ENCODE measurements around the gene LGALS4.
"Not testable (repeated sequence)": the region's sequence is repeated elsewhere in the genome, so short reads cannot be mapped to it uniquely, and the experiment has no call there.

LGALS4 gene

DNA sequence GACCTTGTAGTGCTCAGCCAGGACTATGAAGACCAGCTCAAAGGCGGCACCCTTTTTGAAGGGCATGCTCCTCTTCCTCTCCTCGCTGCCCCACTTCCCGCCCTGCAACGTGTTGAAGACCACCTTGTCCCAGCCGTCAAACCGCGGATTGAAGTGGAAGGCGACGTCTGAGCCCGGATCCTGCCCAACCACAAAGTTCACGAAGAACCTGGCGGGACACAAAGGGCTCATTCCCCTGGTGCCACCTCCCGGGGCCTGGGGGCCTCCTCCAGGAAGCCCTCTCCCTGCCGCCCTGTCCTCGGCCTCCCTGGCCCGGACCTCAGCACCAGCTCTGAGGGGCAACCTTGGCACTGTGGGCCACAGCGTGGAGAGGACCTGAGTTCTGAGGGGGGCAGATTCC lies 4.0 kb downstream of the LGALS4 start:
- no peaks in the 10 kb centered on the region for H3K4me1 ChIP-seq (ENCODE audit: control extremely low read depth in 1 of 4, control insufficient read depth in 4 of 4, insufficient read depth in 4 of 4, low read length in 3 of 4)
- ChIA-PET CTCF (interaction anchor here (0.6 to 1.3 kb wide), 2 partner anchors 11 to 12 kb away, joined by 3 read pairs; no protein-coding TSS in a partner anchor), POLR2A (interaction anchor here (1.2 kb wide), 1 partner anchor 12 kb away, joined by 5 read pairs; no protein-coding TSS in a partner anchor)
- no peaks in the 10 kb centered on the region for H3K36me3 ChIP-seq (ENCODE audit: control insufficient read depth in 4 of 4, insufficient read depth in 4 of 4, low read length in 3 of 4)
- WGBS (ENCODE audit: insufficient coverage) = 94% methylated on average over 14 of the region's 17 CpGs
- H3K27ac ChIP-seq (ENCODE audit: insufficient read depth in 1 of 2, low read depth in 1 of 2, low read length in 2 of 2, poor library complexity in 1 of 2, severe bottlenecking in 2 of 2) = no peak overlapping the region
- no peak for DNase-seq
- H3K27me3 ChIP-seq (replicated peaks in 2 of 5; ENCODE audit: control insufficient read depth in 4 of 5, insufficient read depth in 5 of 5, low read length in 4 of 5) = no peaks in the 10 kb centered on the region
- H3K4me3 ChIP-seq (ENCODE audit: control insufficient read depth in 1 of 7, extremely low read depth in 1 of 7, insufficient read depth in 4 of 7, low read depth in 2 of 7, low read length in 6 of 7) = no peak overlapping the region
- no peaks in the 10 kb centered on the region for H3K9me3 ChIP-seq (ENCODE audit: control extremely low read depth in 1 of 5, control insufficient read depth in 4 of 5, insufficient read depth in 2 of 5, low read depth in 1 of 5, low read length in 4 of 5)

DNA sequence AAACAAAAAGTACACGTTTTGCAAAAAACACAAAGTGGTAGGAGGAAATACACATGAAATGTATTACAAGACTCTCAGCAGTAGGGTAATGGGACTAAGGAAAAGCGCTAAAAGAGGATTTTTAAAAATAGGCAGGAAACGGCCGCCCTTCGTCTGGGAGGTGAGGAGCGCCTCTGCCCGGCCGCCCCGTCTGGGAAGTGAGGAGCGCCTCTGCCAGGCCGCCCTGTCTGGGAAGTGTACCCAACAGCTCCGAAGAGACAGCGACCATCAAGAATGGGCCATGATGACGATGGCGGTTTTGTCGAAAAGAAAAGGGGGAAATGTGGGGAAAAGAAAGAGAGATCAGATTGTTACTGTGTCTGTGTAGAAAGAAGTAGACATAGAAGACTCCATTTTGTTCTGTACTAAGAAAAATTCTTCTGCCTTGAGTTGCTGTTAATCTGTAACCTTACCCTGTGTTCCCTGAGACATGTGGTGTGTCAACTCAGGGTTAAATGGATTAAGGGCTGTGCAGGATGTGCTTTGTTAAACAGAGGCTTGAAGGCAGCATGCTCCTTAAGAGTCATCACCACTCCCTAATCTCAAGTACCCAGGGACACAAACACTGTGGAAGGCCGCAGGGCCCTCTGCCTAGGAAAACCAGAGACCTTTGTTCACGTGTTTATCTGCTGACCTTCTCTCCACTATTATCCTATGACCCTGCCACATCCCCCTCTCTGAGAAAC lies 5.2 kb downstream of the LGALS4 start:
- DNase-seq; H3K27me3 ChIP-seq (replicated peaks in 2 of 5; ENCODE audit: control insufficient read depth in 4 of 5, insufficient read depth in 5 of 5, low read length in 4 of 5); H3K36me3 ChIP-seq (ENCODE audit: control insufficient read depth in 4 of 4, insufficient read depth in 4 of 4, low read length in 3 of 4); POLR2A ChIA-PET; H3K27ac ChIP-seq (ENCODE audit: insufficient read depth in 1 of 2, low read depth in 1 of 2, low read length in 2 of 2, poor library complexity in 1 of 2, severe bottlenecking in 2 of 2); H3K4me1 ChIP-seq (ENCODE audit: control extremely low read depth in 1 of 4, control insufficient read depth in 4 of 4, insufficient read depth in 4 of 4, low read length in 3 of 4); H3K9me3 ChIP-seq (ENCODE audit: control extremely low read depth in 1 of 5, control insufficient read depth in 4 of 5, insufficient read depth in 2 of 5, low read depth in 1 of 5, low read length in 4 of 5); H3K4me3 ChIP-seq (ENCODE audit: control insufficient read depth in 1 of 7, extremely low read depth in 1 of 7, insufficient read depth in 4 of 7, low read depth in 2 of 7, low read length in 6 of 7): not testable (repeated sequence)
- WGBS (ENCODE audit: insufficient coverage) = 100% methylated on average over 1 of the region's 18 CpGs
- CTCF ChIA-PET = interaction anchor here (0.6 kb wide), 1 partner anchor 8 kb away, joined by 3 read pairs; no protein-coding TSS in a partner anchor

GRCh38 chr19:38806371-38806770 lies 6.4 kb downstream of the LGALS4 start:
- H3K4me1 ChIP-seq (ENCODE audit: control extremely low read depth in 1 of 4, control insufficient read depth in 4 of 4, insufficient read depth in 4 of 4, low read length in 3 of 4) = no peaks in the 10 kb centered on the region
- H3K9me3 ChIP-seq (ENCODE audit: control extremely low read depth in 1 of 5, control insufficient read depth in 4 of 5, insufficient read depth in 2 of 5, low read depth in 1 of 5, low read length in 4 of 5) = no peaks in the 10 kb centered on the region
- DNase-seq = no peak
- no peak overlapping the region for H3K27ac ChIP-seq (ENCODE audit: insufficient read depth in 1 of 2, low read depth in 1 of 2, low read length in 2 of 2, poor library complexity in 1 of 2, severe bottlenecking in 2 of 2)
- ChIA-PET CTCF (no interaction called here), POLR2A (interaction anchor here (0.6 kb wide), 1 partner anchor 308 kb away, joined by 9 read pairs; no protein-coding TSS in a partner anchor)
- H3K27me3 ChIP-seq (replicated peaks in 2 of 5; ENCODE audit: control insufficient read depth in 4 of 5, insufficient read depth in 5 of 5, low read length in 4 of 5) = no peaks in the 10 kb centered on the region
- WGBS (ENCODE audit: insufficient coverage) = 96% methylated on average over 6 of the region's 6 CpGs
- no peaks in the 10 kb centered on the region for H3K36me3 ChIP-seq (ENCODE audit: control insufficient read depth in 4 of 4, insufficient read depth in 4 of 4, low read length in 3 of 4)
- no peak overlapping the region for H3K4me3 ChIP-seq (ENCODE audit: control insufficient read depth in 1 of 7, extremely low read depth in 1 of 7, insufficient read depth in 4 of 7, low read depth in 2 of 7, low read length in 6 of 7)

DNA sequence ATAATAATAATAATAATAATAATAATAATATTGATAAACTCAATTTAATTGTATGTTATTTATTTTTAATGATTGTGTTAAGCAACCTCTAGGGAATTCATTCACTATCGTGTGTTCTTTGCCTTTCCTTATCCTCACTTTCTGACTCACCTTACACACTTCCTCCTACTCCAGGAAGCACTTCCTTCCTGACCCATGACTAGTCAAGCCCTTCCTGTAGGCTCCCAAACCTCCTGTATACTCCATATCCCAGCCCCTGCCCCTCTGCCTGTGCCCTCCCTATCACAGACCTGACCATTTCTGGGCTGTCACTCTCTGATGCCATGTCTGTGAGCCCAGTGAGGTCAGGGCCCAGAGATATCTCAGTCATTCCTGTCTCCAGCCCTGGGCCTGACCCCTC lies 7.6 kb downstream of the LGALS4 start:
- no peak for DNase-seq
- ChIA-PET POLR2A (no interaction called here), CTCF (no interaction called here)
- Histone ChIP-seq H3K27me3 (replicated peaks in 2 of 5; ENCODE audit: control insufficient read depth in 4 of 5, insufficient read depth in 5 of 5, low read length in 4 of 5) (no peaks in the 10 kb centered on the region), H3K4me1 (ENCODE audit: control extremely low read depth in 1 of 4, control insufficient read depth in 4 of 4, insufficient read depth in 4 of 4, low read length in 3 of 4) (no peaks in the 10 kb centered on the region), H3K27ac (ENCODE audit: insufficient read depth in 1 of 2, low read depth in 1 of 2, low read length in 2 of 2, poor library complexity in 1 of 2, severe bottlenecking in 2 of 2) (no peak overlapping the region), H3K9me3 (ENCODE audit: control extremely low read depth in 1 of 5, control insufficient read depth in 4 of 5, insufficient read depth in 2 of 5, low read depth in 1 of 5, low read length in 4 of 5) (no peaks in the 10 kb centered on the region), H3K4me3 (ENCODE audit: control insufficient read depth in 1 of 7, extremely low read depth in 1 of 7, insufficient read depth in 4 of 7, low read depth in 2 of 7, low read length in 6 of 7) (no peak overlapping the region), H3K36me3 (ENCODE audit: control insufficient read depth in 4 of 4, insufficient read depth in 4 of 4, low read length in 3 of 4) (no peaks in the 10 kb centered on the region)
- WGBS (ENCODE audit: insufficient coverage) = 86% methylated on average over 1 of the region's 1 CpG

DNA sequence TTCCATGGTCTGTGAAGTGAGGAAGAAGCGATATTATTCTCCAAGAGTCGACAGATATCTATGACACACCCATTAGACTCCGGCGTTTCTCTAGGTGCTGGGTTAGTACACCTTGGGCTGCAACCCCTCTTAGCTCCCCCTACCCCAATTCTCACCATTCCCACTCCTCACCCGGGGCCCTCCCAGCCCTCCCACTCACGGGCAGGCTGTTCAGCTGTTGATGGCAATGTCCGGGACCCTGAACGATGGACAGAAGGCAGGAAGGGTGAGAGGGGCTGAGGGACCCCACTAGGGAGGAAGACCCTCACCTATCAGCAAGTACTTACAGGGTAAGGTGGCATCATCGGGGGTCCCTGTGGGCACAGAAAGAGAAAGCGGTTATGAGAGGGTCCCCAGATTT lies 9.2 kb downstream of the LGALS4 start:
- Histone ChIP-seq H3K27me3 (replicated peaks in 2 of 5; ENCODE audit: control insufficient read depth in 4 of 5, insufficient read depth in 5 of 5, low read length in 4 of 5) (no peaks in the 10 kb centered on the region), H3K36me3 (ENCODE audit: control insufficient read depth in 4 of 4, insufficient read depth in 4 of 4, low read length in 3 of 4) (no peaks in the 10 kb centered on the region), H3K9me3 (ENCODE audit: control extremely low read depth in 1 of 5, control insufficient read depth in 4 of 5, insufficient read depth in 2 of 5, low read depth in 1 of 5, low read length in 4 of 5) (no peaks in the 10 kb centered on the region), H3K27ac (ENCODE audit: insufficient read depth in 1 of 2, low read depth in 1 of 2, low read length in 2 of 2, poor library complexity in 1 of 2, severe bottlenecking in 2 of 2) (no peak overlapping the region), H3K4me1 (ENCODE audit: control extremely low read depth in 1 of 4, control insufficient read depth in 4 of 4, insufficient read depth in 4 of 4, low read length in 3 of 4) (no peaks in the 10 kb centered on the region), H3K4me3 (ENCODE audit: control insufficient read depth in 1 of 7, extremely low read depth in 1 of 7, insufficient read depth in 4 of 7, low read depth in 2 of 7, low read length in 6 of 7) (no peak overlapping the region)
- 100% methylated on average over 2 of the region's 10 CpGs for WGBS (ENCODE audit: insufficient coverage)
- DNase-seq = no peak
- ChIA-PET CTCF (no interaction called here), POLR2A (no interaction called here)

DNA sequence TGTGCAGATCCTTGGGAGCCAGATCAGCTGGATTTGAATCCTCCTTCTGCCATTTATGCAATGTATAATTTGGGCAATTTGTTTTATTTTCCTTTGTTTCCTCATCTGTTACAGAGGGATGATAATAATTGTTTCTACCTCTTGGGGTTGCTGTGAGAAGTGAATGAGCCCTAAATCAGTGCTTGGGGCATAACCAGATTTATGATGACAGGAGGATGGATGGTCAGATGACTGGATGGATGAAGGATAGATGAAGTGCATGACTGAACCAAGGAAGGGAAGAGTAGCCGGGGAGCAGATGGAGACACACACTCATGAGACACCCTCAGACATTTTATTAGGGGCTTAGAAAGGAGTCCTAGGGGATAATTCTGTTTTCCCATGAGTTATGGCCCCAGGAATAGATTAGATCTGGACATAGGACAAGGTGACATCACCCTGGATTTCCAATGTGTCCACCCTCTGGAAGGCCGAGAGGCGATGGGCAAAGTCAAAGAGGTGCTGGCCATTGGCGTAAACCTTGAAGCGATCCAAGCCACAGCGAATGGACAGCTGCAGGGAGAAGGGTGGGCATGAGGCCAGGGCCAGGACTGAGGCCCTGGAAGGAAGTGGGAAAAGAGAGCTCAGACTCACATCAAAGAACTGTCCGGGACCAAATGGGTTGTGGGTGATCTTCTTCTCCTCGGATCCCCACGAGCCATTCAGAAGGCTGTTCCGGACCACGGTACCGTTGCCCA lies 11.2 kb downstream of the LGALS4 start:
- no peaks in the 10 kb centered on the region for H3K4me1 ChIP-seq (ENCODE audit: control extremely low read depth in 1 of 4, control insufficient read depth in 4 of 4, insufficient read depth in 4 of 4, low read length in 3 of 4)
- ChIA-PET CTCF (interaction anchor here (1.4 kb wide), 1 partner anchor 26 kb away, joined by 3 read pairs; no protein-coding TSS in a partner anchor), POLR2A (no interaction called here)
- H3K9me3 ChIP-seq (ENCODE audit: control extremely low read depth in 1 of 5, control insufficient read depth in 4 of 5, insufficient read depth in 2 of 5, low read depth in 1 of 5, low read length in 4 of 5) = no peaks in the 10 kb centered on the region
- no peak for DNase-seq
- H3K36me3 ChIP-seq (ENCODE audit: control insufficient read depth in 4 of 4, insufficient read depth in 4 of 4, low read length in 3 of 4) = no peaks in the 10 kb centered on the region
- no peak overlapping the region for H3K27ac ChIP-seq (ENCODE audit: insufficient read depth in 1 of 2, low read depth in 1 of 2, low read length in 2 of 2, poor library complexity in 1 of 2, severe bottlenecking in 2 of 2)
- WGBS (ENCODE audit: insufficient coverage) = 96% methylated on average over 9 of the region's 12 CpGs
- no peaks in the 10 kb centered on the region for H3K27me3 ChIP-seq (replicated peaks in 2 of 5; ENCODE audit: control insufficient read depth in 4 of 5, insufficient read depth in 5 of 5, low read length in 4 of 5)
- no peak overlapping the region for H3K4me3 ChIP-seq (ENCODE audit: control insufficient read depth in 1 of 7, extremely low read depth in 1 of 7, insufficient read depth in 4 of 7, low read depth in 2 of 7, low read length in 6 of 7)

All from common myeloid progenitor, CD34-positive (primary cell).